SKM-1 treated with dmso at 0.1 percent for 144 hours (cell line): Measurements from ENCODE around the gene SELENOI.
"Not testable (repeated sequence)": the region's sequence is repeated elsewhere in the genome, so short reads cannot be mapped to it uniquely, and the experiment has no call there.

Experiments used
- DNase-seq: peaks from one replicate; lab custom pipeline; 2025; ENCODE audit not compliant: unreplicated experiment; lab: John Stamatoyannopoulos, UW

The SELENOI gene

GRCh38 chr2:26326514-26326913, 19.4 kb upstream of the SELENOI start:
- no peak for DNase-seq

DNA sequence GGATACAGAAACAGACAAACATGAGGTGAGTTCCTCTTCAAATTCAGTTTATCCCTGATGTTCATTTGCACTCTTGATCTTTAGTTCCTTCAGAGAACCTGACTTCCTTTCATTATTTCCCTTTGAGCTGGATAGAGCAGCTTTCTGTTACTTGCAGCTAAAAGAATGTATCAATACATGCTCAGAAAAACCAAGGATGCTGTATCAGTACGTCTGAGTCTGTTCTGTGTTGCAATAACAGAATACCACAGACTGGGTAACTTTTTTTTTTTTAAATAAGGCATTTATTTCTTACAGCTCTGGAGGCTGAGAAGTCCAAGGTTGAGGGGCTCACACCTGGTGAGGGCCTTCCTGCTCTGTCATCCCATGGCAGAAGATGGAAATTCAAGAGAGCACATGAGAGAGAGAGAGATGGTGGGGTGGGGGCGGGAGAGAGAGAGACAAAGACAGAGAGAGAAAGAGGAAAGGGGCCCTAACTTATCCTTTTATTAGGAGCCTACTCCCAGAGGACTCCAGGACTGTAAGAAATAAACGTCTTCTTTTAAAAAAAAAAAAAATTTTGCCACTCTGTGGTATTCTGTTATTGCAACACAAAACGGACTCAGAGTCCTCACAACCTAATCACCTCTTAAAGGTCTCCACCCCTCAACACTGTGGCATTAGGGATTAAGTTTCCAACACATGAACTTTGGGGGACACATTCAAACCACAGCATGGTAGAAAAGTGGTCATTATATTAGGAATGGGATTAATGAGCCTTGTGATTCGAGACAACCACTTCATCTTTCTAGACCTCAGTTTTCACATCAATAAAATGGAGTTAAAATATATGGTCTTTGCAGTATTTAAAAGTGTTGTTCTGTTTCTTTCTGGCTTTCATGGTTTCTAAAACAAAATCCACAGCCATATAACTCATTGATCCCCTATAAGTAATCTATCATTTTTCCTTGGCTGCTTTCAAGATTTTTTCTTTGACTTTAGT, 18.4 kb upstream of the SELENOI start:
- DNase-seq = peak; percentile 77

- DNase-seq = not testable (repeated sequence)
Observed at GRCh38 chr2:26329083-26329482, 16.9 kb upstream of the SELENOI start.

DNA sequence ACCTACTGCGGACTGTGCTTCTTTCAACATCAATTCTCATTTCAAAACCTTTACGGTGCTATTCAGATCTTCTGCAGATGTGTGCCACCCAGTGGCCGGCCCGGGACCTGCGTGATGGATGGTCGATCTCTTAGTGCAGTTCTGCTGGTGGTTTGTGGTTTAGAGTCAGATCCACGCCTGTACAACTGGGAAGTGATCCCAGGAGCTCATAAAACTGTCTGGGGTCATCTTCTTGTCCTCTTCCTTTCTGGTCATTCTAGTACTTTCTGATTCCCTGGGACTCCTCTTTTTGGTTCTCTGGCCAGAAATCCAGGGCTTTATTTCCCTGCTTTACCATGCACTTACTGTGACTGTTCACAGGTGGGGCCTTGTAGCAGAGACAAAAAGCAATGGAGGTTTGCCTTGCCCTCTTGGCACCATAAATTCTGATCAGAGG, 15.8 kb upstream of the SELENOI start:
- DNase-seq = peak; percentile 93

DNA sequence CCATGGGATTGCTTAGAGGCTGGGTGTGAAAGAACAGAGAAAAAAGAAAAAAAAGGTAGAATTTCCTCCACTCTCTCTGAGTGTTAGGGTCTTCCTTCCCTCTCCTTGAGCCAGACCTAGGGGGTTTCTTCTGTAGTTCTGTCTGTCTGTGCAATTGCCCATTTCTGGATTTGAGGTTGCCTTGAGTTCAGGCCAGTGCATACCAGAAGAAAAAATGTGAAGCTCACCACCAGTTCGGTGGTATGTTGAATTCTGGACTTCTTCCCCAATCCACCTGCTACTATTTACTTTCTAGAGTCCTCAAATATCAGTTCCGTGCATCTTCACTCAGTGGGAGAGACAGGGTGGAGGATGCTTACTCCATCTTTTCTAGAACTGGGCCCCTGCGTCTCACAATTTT, 15.3 kb upstream of the SELENOI start:
- DNase-seq = no peak

DNA sequence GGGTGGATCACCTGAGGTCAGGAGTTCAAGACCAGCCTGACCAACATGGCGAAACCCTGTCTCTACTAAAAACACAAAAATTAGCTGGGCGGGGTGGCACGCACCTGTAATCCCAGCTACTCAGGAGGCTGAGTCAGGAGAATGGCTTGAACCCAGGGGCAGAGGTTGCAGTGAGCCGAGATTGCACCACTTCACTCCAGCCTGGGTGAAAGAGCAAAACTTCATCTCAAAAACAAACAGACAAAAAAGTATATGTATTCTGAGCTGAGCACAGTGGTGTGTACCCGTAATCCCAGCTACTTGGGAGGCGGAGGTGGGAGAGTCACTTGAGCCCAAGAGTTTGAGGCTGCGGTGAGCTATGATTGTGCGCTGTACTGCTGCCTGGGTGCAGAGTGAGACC, 14.6 kb upstream of the SELENOI start:
- not testable (repeated sequence) for DNase-seq

DNA sequence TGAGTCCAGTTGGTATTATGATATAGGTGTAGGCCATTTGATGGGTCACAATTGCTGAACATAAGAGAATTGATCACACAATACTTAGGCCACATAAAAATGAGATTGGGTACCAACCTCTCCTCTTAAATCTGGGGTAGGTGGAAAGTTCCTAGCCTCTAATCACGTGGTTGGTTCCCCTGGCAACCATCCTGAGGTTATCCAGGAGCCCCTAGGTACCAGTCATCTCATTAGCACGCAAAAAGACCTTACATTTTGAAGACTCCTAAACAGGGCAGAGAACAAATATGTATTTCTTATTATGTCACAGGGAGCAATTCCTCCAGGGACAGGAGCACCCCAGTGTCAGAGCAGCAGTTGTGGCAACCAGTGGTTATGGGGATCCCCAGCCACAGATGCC, 12.7 kb upstream of the SELENOI start:
- no peak for DNase-seq

GRCh38 chr2:26335231-26335630, 10.7 kb upstream of the SELENOI start:
- DNase-seq = no peak

- no peak for DNase-seq
Observed at GRCh38 chr2:26336719-26337118, 9.2 kb upstream of the SELENOI start.

DNA sequence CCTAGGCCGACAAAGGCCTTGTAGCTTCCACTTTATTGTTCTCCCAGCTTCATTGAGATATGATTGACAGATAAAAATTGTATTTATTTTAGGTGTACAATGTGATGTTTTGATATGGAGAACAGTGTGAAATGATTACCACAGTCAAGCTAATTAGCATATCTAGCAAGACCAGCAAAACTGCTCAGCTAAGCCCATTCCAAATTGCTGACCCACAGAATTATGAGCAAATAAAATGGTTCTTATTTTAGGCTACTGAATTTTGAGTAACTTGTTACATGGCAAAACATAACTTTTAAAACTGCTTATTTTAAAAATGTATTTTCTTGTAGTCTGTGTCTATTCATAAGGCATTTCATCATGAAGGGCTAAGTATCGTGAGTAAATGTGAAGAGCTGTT, 8.6 kb upstream of the SELENOI start:
- no peak for DNase-seq

- DNase-seq = no peak
Observed at GRCh38 chr2:26340831-26341230, 5.1 kb upstream of the SELENOI start.

GRCh38 chr2:26344581-26345282, 1.2 kb upstream of the SELENOI start:
- no peak for DNase-seq

- DNase-seq = no peak
Observed at GRCh38 chr2:26345283-26345544, 729 bp upstream of the SELENOI start.

GRCh38 chr2:26346454-26347053, 611 bp downstream of the SELENOI start, which contains the start of gene ADGRF3:
Gene ADGRF3 (minus strand): TSS chr2:26346789. CDS start chr2:26346234, 555 bp downstream.
- DNase-seq = peak; percentile 29

GRCh38 chr2:26347286-26347865, 1.4 kb downstream of the SELENOI start:
- DNase-seq = no peak

- no peak for DNase-seq
Observed at GRCh38 chr2:26349690-26350089, 3.7 kb downstream of the SELENOI start.

DNA sequence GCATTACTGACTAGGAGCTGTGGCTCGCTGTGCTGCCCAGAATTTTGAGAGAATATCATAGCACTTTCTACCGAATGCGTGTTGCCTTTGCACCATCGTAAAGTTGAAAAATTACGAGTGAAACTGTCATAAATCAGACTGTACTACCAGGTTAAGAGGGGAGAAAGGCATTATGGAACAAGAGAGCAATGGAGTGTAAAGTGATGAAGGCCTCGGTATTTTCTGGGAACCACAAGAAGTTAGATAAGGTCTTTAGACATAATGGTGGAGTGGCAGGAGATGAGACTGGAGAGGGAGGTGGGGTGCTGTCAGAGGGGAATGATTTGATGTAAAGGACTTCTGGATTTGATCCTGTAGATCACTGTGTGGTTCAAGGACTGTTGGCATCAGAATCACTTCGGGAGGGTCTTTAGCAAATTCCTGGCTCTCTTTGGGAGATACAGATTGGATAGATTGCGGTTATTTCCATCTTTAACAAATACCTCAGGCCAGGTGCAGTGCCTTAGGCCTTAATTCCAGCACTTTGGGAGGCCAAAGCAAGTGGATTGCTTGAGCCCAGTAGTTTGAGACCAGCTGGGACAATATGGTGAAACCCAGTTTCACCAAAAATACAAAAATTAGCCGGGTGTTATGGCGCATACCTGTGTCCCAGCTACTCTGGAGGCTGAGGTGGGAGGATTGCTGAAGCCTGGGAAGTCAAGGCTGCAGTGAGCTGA, 5.6 kb downstream of the SELENOI start:
- no peak for DNase-seq

DNA sequence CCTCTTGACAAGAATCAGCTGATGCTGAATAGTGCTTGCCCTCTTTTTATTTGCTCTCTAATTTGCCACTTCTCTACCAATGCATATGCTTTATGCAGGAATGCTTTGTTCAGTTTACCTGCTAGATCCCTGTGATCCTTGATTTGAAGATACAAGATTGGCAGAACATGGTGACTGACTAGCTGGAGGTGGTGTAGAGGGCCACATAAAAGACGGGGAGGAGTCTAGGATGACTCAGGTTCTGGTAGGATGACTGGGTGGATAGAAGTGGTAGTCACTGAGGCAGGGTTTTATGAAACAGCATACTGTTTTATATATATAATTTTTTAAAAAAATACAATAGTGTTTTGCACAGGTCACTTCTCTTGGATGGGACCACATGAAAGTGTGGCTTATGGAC, 6.9 kb downstream of the SELENOI start:
- DNase-seq = no peak

DNA sequence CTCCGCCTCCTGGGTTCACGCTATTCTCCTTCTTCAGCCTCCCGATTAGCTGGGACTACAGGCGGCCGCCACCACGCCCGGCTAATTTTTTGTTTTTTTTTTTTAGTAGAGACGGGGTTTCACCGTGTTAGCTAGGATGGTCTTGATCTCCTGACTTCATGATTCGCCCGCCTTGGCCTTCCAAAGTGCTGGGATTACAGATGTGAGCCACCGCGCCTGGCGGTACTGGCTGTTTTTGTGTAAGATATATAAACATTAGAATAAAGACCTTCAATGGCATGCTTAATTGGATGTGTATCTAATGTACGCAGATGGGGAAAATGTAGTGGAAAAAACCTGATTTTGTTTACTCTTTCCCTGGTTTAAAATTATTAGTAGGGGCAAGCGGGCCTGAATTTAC, 8.5 kb downstream of the SELENOI start:
- DNase-seq = not testable (repeated sequence)

GRCh38 chr2:26355038-26355995, 9.4 kb downstream of the SELENOI start:
- DNase-seq = no peak
